ENCODE measurements around the gene RAD1.
A peak's percentile ranks its signal among the peaks of the same experiment; 100 is the strongest.
"Not testable (repeated sequence)": the region's sequence is repeated elsewhere in the genome, so short reads cannot be mapped to it uniquely, and the experiment has no call there.

RAD1 gene, protein sequence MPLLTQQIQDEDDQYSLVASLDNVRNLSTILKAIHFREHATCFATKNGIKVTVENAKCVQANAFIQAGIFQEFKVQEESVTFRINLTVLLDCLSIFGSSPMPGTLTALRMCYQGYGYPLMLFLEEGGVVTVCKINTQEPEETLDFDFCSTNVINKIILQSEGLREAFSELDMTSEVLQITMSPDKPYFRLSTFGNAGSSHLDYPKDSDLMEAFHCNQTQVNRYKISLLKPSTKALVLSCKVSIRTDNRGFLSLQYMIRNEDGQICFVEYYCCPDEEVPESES

DNA sequence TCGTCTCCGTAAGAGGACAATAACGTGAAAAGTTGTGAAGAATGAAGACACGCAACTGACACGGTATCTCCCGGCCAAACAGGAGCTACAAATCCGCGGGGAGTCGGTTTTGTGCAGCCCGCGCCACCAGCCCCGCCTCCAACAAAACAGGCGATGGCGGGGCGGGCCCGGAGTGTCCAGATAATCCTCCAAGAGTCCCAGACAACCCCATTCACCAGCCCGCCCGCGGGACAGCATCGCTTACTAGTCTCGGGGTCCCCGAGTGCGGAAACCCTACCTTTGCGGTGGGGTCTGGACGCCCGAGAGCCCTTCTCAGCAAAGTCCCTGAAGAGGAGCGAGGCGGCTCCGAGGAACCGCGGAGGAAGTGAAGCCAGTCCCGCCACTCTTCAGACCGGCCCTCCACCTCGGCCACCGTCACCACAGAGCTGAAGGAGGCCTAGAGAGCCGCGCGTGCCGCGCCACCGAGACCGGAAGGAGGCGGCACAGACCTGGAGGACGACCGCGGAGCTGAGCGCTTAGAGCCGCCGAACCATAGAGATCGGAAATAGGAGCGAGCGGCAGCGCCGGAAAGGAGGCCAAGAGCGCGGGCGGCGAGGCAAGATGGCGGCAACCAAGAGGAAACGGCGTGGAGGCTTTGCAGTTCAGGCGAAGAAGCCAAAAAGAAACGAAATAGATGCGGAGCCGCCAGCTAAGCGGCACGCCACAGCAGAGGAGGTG lies at the start of gene RAD1, which contains the start of gene BRIX1:
TSS of gene RAD1 (minus strand) at position 366 of the 717 bp plus-strand sequence. CDS start 612 bp downstream, outside the sequence.
TSS of gene BRIX1 (plus strand) at position 573 of the 717 bp plus-strand sequence. CDS start at position 601, 28 bp downstream.
- peak; percentile 83 for DNase-seq (ENCODE audit: low read depth)

DNA sequence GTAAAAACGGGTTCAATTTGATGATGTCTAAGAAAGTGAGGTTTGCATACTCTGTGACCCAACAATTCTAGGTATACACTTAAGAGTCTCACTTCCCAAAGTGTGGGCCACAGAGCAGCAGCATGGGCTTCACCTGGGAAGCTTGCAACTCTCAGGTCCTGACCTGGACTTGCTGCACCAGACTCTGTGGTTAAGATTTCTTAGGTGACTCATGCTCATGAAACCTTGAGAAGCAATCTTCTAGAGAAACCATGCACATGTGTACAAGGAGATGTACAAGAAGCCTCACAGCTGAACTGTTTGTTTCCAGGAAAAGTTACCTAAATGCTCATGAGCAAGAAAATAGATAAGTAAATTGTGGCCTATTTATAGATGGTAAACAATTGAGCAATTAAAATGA lies 44.0 kb upstream of the RAD1 start:
- no peak for DNase-seq (ENCODE audit: low read depth)

DNA sequence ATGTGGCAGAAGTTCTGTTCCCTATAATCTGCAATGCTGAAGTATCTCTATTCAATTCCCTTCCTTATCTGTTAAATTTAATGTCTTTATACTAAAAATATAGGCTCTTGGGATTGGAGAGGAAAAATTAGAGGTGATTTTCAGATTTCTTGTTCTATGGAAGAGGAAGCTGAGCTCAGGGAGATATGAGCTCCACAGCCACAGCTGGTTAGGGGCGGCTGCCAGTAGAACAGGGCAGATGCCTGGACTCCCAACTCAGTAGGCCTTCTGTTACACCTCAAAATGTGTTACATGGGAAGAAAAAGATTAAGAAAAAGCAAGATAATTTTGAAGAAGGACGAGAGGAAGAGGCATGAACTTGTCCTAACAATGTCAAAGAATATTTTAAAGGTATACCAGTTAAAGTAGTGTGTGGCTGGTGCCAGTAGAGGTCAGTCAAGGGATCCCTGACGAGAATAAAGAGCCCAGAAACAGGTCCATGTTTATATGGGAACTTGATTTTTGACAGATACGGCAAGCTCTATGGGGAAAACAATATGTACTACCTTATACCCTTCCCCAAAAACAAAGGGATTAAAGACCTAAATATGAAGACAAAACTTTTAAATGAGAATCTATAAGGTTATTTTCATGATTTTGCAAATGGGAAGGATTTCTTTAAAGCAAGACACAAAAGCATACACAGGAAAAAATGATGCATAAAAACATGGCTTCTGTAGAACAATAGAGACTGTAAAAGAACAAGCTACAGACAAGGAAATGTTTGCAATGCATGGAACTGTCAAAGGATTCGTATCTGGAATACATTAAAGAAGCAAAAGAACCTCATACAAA lies 42.8 kb upstream of the RAD1 start:
- DNase-seq (ENCODE audit: low read depth), result no peak

DNA sequence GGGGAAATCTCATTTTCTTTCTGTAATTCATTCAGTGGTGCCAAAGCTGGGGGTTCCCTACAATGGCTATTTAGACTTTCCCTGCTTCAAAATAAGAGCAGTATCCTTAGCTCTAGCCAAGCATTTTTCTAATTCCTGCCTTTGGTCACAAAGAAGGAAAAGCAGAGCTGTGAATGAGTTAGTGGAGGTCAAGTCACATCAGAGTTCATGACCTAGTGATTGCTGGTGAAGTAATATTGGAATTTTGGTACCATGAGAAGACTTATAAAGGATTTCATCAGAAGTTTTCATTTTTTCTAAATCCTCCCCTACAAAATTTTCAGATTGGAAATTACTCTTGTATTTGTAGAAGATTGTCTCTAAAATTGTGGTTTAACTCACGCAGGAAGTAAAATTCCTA lies 42.0 kb upstream of the RAD1 start:
- no peak for DNase-seq (ENCODE audit: low read depth)

DNA sequence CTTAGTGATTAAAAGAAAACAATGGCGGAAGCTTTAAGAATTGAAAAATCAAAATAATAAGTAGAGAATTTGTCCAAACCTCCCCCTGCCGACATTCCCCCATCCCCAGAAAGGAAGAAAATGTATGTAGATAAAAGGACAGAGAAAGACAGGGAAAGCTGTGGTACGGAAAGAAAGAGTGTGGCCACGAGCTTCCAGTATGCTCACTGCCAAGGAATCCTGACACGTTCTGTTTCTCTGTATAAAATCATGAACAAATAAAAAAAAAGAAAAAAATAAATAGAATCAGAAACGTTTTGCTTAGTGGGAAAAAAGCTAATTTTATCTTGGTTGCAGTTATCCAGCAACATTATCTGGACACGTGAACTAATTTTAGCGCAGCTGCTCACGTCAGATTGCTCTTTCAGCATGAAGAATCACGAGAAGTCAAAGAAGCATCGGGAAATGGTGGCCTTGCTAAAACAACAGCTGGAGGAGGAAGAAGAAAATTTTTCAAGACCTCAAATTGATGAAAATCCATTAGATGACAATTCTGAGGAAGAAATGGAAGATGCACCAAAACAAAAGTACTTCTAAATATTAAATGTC lies 29.2 kb upstream of the RAD1 start:
- no peak for DNase-seq (ENCODE audit: low read depth)

DNA sequence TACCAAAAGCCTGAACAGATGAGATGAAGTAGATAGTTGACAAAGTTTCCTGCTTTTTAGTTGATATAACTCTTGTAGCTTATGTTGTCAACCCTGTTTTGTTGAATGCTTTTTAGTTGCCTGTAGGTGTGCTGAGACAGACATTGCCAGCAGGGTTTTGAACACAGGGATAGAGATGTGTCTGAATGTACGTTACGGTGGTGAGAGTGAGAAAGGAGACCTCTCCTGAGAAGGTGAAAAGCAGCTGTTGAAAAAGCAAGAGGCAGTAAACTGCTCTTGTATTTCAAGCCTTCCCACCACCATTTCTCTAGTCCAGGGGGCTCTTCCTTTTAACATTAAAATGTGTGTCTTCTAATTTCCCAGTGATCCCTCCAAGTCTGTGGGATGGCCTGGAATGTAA lies 28.7 kb upstream of the RAD1 start:
- no peak for DNase-seq (ENCODE audit: low read depth)

DNA sequence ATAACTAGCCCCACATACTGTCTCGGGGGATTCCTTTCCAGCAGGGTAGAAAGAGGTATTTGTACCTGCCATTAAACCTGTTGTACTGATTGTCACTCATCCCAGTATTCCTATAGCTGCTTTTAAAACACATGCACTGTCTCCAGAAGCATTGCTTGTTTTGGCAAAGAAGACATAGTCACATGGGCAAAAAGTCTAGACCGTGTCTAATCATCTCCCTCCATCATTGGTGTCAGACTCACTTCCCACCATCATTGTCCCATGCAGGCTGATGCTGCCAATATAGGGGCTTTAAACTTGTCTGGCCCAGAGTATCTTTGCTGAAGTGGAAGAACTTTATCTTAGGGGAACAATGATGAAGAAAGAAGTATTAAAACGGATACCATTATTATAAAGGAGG lies 26.6 kb upstream of the RAD1 start:
- no peak for DNase-seq (ENCODE audit: low read depth)

DNA sequence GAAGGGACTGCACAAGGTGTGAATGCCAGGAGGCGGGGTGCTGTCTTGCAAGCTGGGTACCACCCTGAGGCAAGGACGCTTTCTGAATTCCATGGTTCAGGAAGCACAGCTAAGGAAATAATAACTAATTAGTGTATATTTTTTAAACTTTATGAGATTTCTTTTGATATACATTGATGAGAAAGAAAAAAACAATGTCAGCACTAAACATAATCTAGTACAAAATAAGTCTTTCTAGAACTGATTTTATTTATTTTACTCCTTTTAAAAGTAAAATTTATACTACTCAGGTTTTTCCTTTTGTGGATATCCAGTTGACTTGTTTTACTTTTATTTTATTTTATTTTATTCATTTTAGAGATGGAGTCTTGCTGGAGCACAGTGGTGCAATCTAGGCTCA lies 17.6 kb upstream of the RAD1 start:
- no peak for DNase-seq (ENCODE audit: low read depth)

DNA sequence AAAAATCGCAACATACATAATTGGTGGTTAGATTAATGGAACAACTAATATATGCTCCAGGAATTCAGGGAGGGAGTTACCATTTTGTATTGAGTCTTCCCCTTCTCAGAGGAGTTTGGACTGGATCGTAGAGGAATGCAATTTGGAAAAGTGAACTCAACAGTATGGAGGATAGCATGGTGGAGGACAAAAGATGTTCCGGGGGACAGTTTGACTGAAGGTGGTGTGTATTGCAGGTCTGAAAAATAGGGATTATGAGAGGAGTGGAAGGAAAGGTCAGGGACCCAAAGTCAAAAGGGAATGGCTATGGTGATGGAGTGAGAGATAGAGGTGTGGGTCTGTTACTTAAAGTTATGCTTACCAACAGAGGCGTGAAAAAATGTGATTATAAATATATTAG lies 15.6 kb upstream of the RAD1 start:
- no peak for DNase-seq (ENCODE audit: low read depth)

DNA sequence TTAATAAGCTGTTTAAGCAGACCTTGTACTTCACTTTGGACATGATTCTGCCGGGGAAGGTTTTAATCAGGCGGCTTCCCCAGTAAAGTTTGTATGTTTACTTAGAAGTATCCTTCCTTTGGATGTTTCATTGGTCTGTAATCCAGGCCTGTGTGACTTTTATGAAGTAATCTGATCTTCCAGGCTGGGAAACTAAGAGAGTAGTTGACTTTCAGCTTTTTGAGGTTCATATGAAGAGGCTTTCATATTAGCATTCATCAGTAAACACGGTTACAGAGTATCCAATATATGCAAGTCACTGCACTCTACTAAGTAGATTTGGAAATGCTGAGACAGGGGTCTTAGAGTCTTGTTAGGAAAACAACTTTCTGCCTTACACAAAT lies 15.1 kb upstream of the RAD1 start:
- no peak for DNase-seq (ENCODE audit: low read depth)

DNA sequence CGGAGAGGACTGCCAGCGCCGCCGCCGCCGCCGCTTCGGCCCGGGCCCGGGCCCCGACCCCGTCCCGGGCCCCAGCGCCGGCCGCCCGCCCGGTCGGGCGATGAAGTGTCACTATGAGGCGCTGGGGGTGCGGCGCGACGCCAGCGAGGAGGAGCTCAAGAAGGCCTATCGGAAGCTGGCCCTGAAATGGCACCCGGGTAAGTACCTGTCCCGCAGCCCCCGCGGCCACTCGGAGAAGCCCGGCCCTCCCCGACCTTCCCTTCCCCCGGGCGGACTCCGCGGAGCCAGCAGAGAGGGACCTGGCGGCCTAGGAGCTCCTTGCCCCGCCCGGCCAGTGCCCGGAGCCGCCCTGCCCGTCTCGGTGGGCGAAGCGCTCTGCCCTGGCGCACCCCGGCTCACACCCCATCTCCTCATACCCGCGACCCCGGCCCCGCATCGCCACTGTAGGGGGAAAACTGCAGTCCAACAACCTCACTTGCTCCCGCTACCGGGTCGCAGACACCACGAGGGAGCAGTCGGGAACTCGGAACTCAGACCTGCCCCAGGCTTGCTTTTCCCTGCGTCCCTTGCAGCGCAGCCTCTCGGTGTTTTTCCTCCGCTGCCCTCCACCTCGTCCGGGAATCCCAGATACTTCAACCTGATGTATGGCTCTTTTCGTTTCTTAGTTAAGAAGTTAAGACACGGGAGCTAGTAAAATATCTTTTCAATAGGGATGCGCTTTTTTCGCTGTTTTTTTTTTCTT lies 14.6 kb upstream of the RAD1 start:
- DNase-seq (ENCODE audit: low read depth), result peak; percentile 69

DNA sequence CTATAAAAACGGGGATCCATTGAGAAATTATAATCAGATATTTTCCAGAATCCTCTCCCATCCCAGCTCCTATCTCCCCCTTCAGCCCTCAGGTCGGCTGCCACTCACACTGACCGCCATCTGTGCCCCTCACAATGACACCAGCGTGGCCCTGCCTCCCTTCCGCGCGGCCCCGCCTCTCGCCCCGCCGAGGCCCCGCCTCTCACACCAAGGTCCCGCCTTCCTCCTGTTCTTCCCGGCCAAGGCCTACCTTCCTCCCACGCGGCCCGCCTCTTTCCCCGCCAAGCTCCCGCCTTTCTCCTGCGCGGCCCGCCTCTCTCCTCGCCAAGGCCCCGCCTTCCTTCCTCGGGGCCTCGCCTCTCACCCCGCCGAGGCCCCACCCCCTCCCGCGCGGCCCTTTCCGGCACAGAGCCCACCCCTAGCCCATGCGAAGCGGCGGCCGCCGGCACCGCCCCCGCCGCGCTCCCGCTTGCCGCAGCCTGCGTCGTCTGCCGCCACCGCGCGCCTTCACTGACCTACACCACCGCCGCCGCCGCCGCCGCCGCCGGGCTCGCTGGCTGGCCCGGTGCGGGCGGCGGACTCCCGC lies 13.9 kb upstream of the RAD1 start, which contains the start of gene DNAJC21:
TSS of gene DNAJC21 (plus strand) at position 426 of the 586 bp plus-strand sequence. CDS start 261 bp downstream, outside the sequence.
- DNase-seq (ENCODE audit: low read depth), result peak; percentile 95

DNA sequence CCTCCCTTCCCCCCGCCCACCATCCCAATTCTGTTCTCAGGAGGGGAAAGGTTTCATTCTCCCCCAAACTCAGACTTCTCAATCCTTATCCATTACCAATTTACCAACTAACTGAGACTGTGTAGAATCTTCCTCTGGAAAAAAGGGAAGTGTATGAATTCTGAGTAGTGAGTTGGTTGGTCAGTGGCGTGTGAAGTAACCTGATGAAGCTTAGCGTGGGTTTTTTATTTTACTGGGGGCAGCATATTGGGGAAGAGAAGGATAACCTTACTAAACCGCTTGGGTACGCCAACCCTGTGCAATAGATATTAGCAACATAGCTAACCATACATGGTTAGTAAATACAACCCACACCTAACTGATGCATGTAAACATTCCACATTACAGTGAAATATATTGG lies 13.0 kb upstream of the RAD1 start:
- no peak for DNase-seq (ENCODE audit: low read depth)

DNA sequence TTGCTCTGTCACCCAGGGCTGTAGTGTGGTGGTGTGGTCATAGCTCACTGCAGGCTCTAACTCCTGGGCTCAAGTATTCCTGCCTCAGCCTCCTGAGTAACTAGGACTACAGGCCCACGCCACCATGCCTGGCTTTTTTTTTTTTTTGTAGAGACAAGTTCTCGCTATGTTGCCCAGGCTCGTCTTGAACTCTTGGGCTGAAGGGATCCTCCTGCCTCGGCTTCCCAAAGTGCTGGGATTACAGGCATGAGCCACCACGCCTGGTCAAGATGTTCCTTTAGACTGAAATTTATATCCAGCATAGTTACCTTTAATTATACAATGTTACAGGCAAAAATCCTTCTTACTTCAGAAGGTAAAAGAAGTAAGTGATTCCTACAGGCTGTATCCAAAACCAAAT lies 12.5 kb upstream of the RAD1 start:
- no peak for DNase-seq (ENCODE audit: low read depth)

DNA sequence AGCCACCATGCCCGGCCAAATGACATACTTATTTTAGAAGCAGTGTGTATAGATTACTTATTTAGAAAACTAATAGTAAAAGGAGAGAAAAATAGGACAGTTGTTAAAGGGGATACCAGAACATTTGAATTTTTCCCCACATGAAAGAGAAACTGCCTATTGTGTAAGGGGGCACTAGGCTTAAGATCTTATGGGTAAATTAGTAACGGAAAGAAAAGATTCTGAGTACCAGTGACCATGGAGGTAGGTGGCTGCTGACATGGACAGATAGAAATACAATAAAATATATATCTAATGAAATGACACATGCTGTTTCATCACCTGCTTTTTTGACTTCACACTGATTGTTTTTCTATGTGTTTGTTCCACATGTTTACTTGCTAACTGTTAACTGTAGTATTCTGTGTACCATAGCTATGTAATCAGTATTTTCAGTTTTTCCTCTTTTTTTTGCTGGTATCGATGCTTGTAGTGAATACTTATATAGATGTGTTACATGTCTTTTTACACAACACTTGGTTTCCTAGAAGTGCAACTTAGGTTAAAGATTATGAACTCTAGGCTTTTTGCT lies 11.1 kb upstream of the RAD1 start:
- no peak for DNase-seq (ENCODE audit: low read depth)

DNA sequence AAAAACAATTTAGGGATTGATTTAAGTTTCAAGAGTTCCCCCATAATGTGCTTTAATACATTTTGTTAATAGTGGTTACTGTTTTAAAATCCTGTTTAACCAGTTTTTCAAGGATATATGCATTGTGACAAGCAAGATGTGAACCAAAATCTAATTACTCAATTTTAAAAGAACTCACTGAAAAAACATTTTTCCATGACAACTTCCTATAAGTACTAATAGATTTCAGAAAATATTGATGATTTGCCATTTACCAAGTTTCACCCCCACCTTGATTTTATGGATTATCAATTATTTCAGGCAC lies 9.1 kb upstream of the RAD1 start:
- DNase-seq (ENCODE audit: low read depth), result no peak

DNA sequence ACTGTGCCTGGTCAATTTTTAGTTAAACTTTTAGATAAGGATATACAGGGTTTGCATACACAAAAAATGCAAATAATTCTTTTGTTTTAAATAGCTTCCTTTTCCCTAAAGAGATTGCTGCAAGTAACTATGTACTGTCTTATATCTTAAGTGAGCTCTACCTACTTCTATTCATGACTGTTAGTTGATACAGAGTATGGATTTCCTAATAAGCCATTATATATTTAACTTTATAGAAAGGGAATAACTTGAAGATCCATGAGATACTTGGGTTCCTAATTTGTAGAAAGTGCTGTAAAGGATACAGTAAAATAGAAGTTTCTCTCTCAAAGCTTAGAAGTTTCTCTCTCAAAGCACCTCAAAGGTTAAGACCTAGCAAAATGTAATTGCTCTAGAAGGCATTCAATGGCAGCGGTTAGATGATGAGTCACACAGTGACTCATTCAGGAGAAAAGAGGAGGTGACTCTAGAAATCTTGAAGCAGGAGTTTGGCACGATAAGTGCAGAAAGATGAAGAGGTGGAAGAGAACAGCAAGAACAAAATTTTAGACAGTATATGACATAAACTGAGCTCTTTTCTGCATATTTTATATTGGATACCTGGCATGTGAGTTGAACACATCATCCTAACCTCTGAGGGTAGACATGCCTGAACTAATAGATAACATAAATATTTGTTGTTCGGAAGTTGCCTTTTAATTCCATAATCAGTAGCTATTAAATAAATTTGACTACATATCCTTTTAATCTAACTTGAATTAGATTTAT lies 8.6 kb upstream of the RAD1 start:
- DNase-seq (ENCODE audit: low read depth), result no peak

DNA sequence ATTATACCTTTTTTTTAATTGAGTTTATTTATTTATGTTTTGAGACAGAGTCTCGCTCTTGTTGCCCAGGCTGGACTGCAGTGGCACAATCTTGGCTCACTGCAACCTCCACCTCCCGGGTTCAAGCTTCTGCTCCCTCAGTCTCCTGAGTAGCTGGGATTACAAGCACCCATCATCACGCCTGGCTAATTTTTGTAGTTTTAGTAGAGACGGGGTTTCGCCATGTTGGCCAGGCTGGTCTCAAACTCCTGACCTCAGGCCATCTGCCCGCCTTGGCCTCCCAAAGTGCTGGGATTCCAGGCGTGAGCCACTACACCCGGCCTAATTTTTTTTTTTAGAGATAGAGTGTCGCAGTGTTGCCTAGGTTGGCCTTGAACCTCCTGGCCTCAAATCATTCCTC lies 8.0 kb upstream of the RAD1 start:
- DNase-seq (ENCODE audit: low read depth), result not testable (repeated sequence)

DNA sequence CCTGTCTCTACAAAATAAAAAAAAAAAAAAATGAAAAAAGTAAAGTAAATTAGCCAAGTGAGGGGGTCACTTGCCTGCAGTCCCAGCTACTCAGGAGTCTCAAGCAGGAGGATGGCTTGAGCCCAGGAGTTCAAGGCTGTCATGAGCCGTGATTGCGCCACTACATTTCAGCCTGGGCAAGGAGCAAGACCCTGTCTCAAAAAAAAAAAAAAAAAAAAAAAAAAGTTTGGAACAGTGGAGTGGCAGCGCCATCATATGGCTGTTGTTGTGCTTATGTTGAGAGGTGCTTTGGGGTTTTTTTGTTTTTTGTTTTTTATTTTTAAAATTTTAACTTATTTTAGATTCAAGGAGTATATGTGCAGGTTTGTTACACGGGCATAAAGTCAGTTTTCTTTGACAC lies 3.8 kb upstream of the RAD1 start:
- DNase-seq (ENCODE audit: low read depth), result no peak

DNA sequence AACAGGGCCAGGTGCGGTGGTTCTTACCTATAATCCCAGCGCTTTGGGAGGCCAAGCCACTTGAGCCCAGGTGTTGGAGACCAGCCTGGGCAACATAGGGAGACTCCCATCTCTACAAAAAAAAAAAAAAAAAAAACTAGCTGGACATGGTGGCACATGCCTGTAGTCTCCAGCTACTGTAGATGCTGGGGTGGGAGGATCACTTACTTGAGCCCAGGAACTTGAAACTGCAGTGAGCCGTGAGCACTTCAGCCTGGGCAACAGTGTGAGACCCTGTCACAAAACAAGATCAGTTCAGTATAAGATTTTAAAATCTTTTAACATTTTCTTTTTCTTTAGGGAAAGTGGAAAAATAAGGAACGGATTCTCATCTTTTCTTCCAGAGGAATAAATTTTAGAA lies 2.7 kb upstream of the RAD1 start:
- no peak for DNase-seq (ENCODE audit: low read depth)
